OCI-LY3 (cell line): ENCODE data around the gene TMEM258.

ENCODE experiments used
- H2AFZ ChIP-seq: fragments of 200-600, 300-600 bp; shearing (Covaris generic); 2 replicates; pipeline ENCODE4 v1.6.0; 2014; ENCODE audit warnings: antibody characterized with exemption, low read depth, low read length
- H3K27ac ChIP-seq: fragments of 200-600, 300-600 bp; sonication (generic); 2 replicates; pipeline ENCODE4 v1.5.1; 2014; ENCODE audit warnings: mild to moderate bottlenecking, low read length, moderate library complexity, mixed read lengths
- H3K27me3 ChIP-seq: fragments of 200-600, 300-600 bp; sonication (generic); 2 replicates; pipeline ENCODE4 v1.6.1; 2014; ENCODE audit warnings: low read depth, low read length, mixed read lengths
- H3K36me3 ChIP-seq: fragments of 200-600, 300-600 bp; sonication (generic); replicated peaks from 2 replicates; pipeline ENCODE3; 2014; ENCODE audit warnings: low read depth, low read length, mixed read lengths
- H3K4me1 ChIP-seq: fragments of 300-600, 200-600 bp; sonication (generic); 2 replicates; pipeline ENCODE4 v1.6.1; 2014; ENCODE audit warnings: low read length, mixed read lengths
- H3K4me2 ChIP-seq: fragments of 200-600, 300-600 bp; sonication (generic); 2 replicates; pipeline ENCODE4 v1.6.1; 2014; ENCODE audit warnings: low read length, mixed read lengths
- H3K4me3 ChIP-seq: fragments of 300-600, 200-600 bp; sonication (generic); 2 replicates; pipeline ENCODE4 v1.5.1; 2014; ENCODE audit warnings: antibody characterized with exemption, mild to moderate bottlenecking, low read length, moderate library complexity
- H3K79me2 ChIP-seq: fragments of 300-600, 200-600 bp; shearing (Covaris generic); 2 replicates; pipeline ENCODE4 v1.6.1; 2014; ENCODE audit warnings: mild to moderate bottlenecking, low read length, mixed read lengths
- H3K9ac ChIP-seq: fragments of 300-600, 200-600 bp; shearing (Covaris generic); 2 replicates; pipeline ENCODE4 v1.6.0; 2014; ENCODE audit warnings: mild to moderate bottlenecking, low read length, moderate library complexity
- H3K9me3 ChIP-seq: fragments of 200-600, 300-600 bp; shearing (Covaris generic); 2 replicates; pipeline ENCODE4 v1.6.1; 2014; ENCODE audit warnings: low read length, mixed read lengths; ENCODE audit not compliant: insufficient read depth
- H4K20me1 ChIP-seq: fragments of 200-600, 300-600 bp; sonication (generic); 2 replicates; pipeline ENCODE4 v1.6.1; 2016; ENCODE audit warnings: low read length, mixed read lengths; ENCODE audit not compliant: insufficient read depth
- EZH2phosphoT487 ChIP-seq: fragments of 200-600 bp; shearing (Covaris generic); IDR thresholded peaks from 2 replicates; pipeline ENCODE4 v1.6.1; 2018; ENCODE audit warnings: antibody characterized with exemption, mixed run types, low read depth
- TF ChIP-seq, protein P1 (sequence below): fragments of 200-600, 300-600 bp; sonication (generic); IDR thresholded peaks from 2 replicates; pipeline ENCODE4 v1.5.1; 2014; ENCODE audit warnings: antibody characterized with exemption, low read length, low read depth

Gene TMEM258

DNA sequence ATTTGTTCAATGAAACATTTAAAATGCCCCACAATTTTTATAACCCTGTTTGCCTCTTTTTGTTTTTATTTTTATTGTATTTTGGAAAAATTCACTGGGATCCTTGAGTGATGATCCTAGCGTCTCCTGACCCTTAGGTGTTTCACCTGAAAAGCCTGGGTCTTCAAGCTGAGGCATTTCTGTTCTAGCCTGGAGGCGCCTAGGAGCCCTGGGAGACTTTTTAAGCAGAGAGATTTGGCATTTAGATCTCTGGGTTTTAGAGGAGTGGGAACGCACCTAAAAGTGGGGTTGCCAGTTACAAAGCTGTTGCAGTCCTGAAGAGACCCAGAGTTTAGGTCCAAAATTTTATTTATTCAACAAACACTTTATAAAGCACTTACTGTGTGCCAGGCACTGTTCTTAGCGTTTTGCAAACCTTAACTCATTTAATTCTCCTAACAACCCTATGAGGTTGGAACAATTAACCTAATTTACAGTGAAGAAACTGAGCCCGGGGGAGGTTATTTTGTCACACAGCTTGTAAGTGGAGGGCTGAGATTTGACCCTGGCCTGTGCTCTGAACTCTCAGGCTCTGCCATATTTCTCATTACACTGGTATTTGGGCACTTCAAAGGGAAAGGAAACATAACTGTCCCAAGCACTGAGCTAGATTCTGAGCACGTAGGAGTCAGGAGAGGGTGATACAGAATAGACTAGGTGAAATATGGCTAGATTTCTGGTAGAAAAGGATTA lies 25.2 kb upstream of the TMEM258 start:
- Histone ChIP-seq H4K20me1 (no peaks in the 10 kb centered on the region), H3K9me3 (no peaks in the 10 kb centered on the region), H3K4me2 (peak overlapping the region; percentile 81), H3K4me1 (peaks cover 17% of the 10 kb centered on the region), H3K4me3 (peak overlapping the region; percentile 91), H3K79me2 (peaks cover 38% of the 10 kb centered on the region), H3K36me3 (peaks cover 18% of the 10 kb centered on the region), H2AFZ (0 out of 2 replicates have a peak overlapping the region, but pooled peaks have one; percentile 9), H3K27me3 (no peaks in the 10 kb centered on the region), H3K9ac (peak overlapping the region; percentile 89), H3K27ac (peak overlapping the region; percentile 28)
- no peak for TF ChIP-seq EZH2phosphoT487
- TF ChIP-seq, protein P1, sequence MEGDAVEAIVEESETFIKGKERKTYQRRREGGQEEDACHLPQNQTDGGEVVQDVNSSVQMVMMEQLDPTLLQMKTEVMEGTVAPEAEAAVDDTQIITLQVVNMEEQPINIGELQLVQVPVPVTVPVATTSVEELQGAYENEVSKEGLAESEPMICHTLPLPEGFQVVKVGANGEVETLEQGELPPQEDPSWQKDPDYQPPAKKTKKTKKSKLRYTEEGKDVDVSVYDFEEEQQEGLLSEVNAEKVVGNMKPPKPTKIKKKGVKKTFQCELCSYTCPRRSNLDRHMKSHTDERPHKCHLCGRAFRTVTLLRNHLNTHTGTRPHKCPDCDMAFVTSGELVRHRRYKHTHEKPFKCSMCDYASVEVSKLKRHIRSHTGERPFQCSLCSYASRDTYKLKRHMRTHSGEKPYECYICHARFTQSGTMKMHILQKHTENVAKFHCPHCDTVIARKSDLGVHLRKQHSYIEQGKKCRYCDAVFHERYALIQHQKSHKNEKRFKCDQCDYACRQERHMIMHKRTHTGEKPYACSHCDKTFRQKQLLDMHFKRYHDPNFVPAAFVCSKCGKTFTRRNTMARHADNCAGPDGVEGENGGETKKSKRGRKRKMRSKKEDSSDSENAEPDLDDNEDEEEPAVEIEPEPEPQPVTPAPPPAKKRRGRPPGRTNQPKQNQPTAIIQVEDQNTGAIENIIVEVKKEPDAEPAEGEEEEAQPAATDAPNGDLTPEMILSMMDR = no peak

DNA sequence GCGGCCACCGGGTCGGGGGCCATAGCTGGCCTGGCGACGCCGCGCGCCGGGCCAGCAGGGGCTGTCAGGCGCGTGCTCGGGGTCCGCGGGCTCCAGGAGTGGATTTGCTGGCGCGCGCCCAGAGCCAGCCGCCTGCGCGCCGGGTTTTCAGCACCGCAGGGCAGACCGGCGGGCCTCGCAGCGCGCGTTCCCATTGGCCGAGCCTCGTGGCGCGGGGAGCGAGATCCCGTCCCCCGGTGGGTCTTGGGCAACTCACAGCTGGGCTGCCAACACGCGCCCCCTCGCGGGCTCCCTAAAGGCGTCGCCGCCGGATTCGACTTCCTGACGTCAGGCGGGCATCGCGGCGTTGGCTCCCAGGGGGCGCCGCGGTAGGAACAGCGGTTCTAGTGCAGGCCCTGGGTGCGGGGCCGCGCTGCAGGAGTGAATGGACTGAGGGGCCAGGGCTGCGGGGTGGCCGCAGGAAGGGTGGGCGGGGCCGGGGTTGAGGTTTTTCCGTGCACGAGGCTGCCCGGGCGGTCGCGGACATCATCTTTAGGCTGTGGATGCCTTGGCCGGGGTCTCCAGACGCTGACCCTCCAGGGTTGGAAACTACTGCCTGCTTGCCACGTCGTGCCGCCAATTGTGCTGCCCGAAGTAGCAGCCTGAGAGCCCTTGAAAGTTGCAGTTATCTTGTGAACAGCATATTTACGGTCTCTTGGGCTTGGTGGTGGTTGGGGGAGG lies 24.5 kb upstream of the TMEM258 start, which contains the start of gene FADS1:
Gene FADS1 (minus strand): TSS at position 268 of the 720 bp plus-strand sequence. CDS start 74 bp downstream, at position 194.
- 0 out of 2 replicates have a peak within 1 kb of the TSS, but pooled peaks have one; percentile 9 for H2AFZ ChIP-seq
- H3K79me2 ChIP-seq = peaks cover 42% of the 10 kb centered on the region
- peak within 1 kb of the TSS; percentile 81 for H3K4me2 ChIP-seq

DNA sequence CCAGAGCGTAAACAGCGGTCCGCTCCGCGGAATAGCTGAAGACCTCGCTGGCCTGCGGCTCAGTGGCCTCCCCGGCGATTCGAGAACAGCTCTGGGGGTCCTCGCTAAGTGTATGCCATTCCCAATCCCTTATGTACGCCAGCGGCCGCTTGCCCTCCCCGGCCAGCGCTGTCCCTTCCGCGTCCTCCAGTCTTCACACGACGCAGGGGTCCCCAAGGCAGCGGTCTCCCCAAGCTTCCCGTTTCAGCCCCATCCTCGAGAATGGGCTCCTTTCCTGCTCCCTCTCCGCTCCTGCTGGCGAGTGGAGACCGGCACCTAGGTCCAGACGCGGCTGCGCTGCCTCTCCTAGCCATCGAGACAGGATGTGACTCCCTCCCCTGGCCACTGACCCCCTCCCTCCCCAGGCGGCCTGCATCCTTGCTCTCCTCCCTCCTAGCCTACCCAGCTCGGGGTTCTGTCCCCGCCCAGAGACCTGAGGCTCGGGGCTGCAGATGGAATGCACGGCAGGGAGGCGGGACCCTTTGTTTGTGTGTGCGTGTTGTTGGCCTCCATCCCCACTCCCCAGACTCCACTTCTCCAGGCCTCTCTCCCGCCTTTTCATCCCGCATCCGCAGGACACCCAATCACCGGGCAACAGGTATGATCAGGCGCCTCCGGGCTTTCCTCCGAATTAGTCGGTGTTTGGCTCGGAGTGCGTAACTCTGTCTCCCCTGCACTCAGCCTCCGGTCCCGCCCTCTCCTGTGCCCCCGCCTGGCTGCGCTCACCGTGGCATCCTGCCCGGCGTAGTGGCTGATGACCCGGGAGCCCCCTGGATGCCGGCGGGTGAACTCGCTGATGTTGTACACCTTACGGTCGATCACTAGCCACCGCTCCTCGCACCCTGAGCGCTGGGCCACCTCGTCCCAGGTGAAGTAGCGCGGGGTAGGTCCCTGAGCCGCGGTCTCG lies 23.7 kb upstream of the TMEM258 start:
- no peak for TF ChIP-seq EZH2phosphoT487
- TF ChIP-seq, protein P1 = no peak
- peaks cover 29% of the 10 kb centered on the region for H3K36me3 ChIP-seq
- peak overlapping the region; percentile 83 for H3K27ac ChIP-seq
- peak overlapping the region; percentile 81 for H3K4me2 ChIP-seq
- H2AFZ ChIP-seq = no peak overlapping the region
- H4K20me1 ChIP-seq = no peaks in the 10 kb centered on the region
- peak overlapping the region; percentile 91 for H3K4me3 ChIP-seq
- peak overlapping the region; percentile 89 for H3K9ac ChIP-seq
- H3K4me1 ChIP-seq = peaks cover 17% of the 10 kb centered on the region
- H3K79me2 ChIP-seq = peaks cover 42% of the 10 kb centered on the region
- H3K27me3 ChIP-seq = no peaks in the 10 kb centered on the region
- no peaks in the 10 kb centered on the region for H3K9me3 ChIP-seq

More for the DNA sequence above, 24.5 kb upstream of the TMEM258 start, which contains the start of gene FADS1:
- peaks cover 26% of the 10 kb centered on the region for H3K36me3 ChIP-seq
- H3K27ac ChIP-seq = peak within 1 kb of the TSS; percentile 83
- H3K4me1 ChIP-seq = peaks cover 17% of the 10 kb centered on the region
- H3K27me3 ChIP-seq = no peaks in the 10 kb centered on the region
- TF ChIP-seq, protein P1 = peak; percentile 72
- TF ChIP-seq EZH2phosphoT487 = no peak
- peak within 1 kb of the TSS; percentile 91 for H3K4me3 ChIP-seq
- H3K9ac ChIP-seq = peak within 1 kb of the TSS; percentile 89
- no peaks in the 10 kb centered on the region for H3K9me3 ChIP-seq
- no peaks in the 10 kb centered on the region for H4K20me1 ChIP-seq
